HG03060 (cell line): ENCODE data around the gene HPS3.
"Not testable (repeated sequence)": the region's sequence is repeated elsewhere in the genome, so short reads cannot be mapped to it uniquely, and the experiment has no call there.

ENCODE experiments used
- ATAC-seq: cut with Tn5 transposase; IDR thresholded peaks from one replicate; pipeline ENCODE4 v1.9.1; 2021; ENCODE audit warnings: low read depth, moderate number of reproducible peaks; ENCODE audit not compliant: unreplicated experiment

Gene HPS3

GRCh38 chr3:149129326-149130205 is at the start of gene HPS3:
HPS3 (plus strand) TSS chr3:149129638; CDS start chr3:149129724, 86 bp downstream.
- peak; percentile 76 for ATAC-seq

- no peak for ATAC-seq
Observed at GRCh38 chr3:149080011-149080698, 49.3 kb upstream of the HPS3 start.

GRCh38 chr3:149080699-149081091 is 48.7 kb upstream of the HPS3 start:
- ATAC-seq: no peak

- no peak for ATAC-seq
Observed at GRCh38 chr3:149081772-149082171, 47.7 kb upstream of the HPS3 start.

- no peak for ATAC-seq
Observed at GRCh38 chr3:149085828-149086231, 43.6 kb upstream of the HPS3 start.

GRCh38 chr3:149086232-149086988 is 43.0 kb upstream of the HPS3 start, which contains the start of gene HLTF:
HLTF (minus strand) TSS chr3:149086533; CDS start chr3:149086336, 197 bp downstream.
- ATAC-seq: peak; percentile 94

- ATAC-seq: no peak
Observed at GRCh38 chr3:149087208-149087607, 42.2 kb upstream of the HPS3 start.

GRCh38 chr3:149089395-149089794 is 40.0 kb upstream of the HPS3 start:
- no peak for ATAC-seq

- ATAC-seq: no peak
Observed at GRCh38 chr3:149090461-149090860, 39.0 kb upstream of the HPS3 start.

GRCh38 chr3:149090907-149091306 is 38.5 kb upstream of the HPS3 start:
- peak; percentile 29 for ATAC-seq

GRCh38 chr3:149091983-149092382 is 37.5 kb upstream of the HPS3 start:
- no peak for ATAC-seq

- peak; percentile 87 for ATAC-seq
Observed at GRCh38 chr3:149095487-149095886, 34.0 kb upstream of the HPS3 start.

- ATAC-seq: not testable (repeated sequence)
Observed at GRCh38 chr3:149097987-149098386, 31.5 kb upstream of the HPS3 start.

- no peak for ATAC-seq
Observed at GRCh38 chr3:149101154-149101553, 28.3 kb upstream of the HPS3 start.

GRCh38 chr3:149101641-149102040 is 27.8 kb upstream of the HPS3 start:
- no peak for ATAC-seq

GRCh38 chr3:149104484-149104883 is 25.0 kb upstream of the HPS3 start:
- ATAC-seq: no peak

GRCh38 chr3:149114458-149114857 is 15.0 kb upstream of the HPS3 start:
- no peak for ATAC-seq

- no peak for ATAC-seq
Observed at GRCh38 chr3:149115114-149115513, 14.3 kb upstream of the HPS3 start.

- ATAC-seq: no peak
Observed at GRCh38 chr3:149118724-149119123, 10.7 kb upstream of the HPS3 start.

- ATAC-seq: no peak
Observed at GRCh38 chr3:149119466-149119865, 10.0 kb upstream of the HPS3 start.
